ENCODE measurements around the gene SLN.

DNA sequence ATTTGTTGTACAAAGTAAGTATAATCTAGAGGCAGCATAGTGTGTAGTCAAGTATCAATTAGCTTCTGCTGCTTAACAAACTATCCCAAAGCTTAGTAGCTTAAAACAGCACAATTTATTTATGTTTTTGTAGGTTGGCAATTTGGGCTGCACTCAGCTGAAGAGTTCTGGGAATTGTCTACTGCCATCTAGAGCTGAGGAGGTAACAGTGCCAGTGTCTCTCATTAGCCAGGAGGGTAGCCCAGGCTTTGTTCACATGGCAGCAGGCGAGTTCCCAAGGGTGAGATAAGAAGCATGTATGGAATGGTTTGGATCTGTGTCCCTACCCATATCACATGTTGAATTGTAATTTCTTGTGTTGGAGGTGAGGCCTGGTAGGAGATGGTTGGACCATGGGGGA, 45.8 kb upstream of the SLN start:
- TF ChIP-seq, protein P1, sequence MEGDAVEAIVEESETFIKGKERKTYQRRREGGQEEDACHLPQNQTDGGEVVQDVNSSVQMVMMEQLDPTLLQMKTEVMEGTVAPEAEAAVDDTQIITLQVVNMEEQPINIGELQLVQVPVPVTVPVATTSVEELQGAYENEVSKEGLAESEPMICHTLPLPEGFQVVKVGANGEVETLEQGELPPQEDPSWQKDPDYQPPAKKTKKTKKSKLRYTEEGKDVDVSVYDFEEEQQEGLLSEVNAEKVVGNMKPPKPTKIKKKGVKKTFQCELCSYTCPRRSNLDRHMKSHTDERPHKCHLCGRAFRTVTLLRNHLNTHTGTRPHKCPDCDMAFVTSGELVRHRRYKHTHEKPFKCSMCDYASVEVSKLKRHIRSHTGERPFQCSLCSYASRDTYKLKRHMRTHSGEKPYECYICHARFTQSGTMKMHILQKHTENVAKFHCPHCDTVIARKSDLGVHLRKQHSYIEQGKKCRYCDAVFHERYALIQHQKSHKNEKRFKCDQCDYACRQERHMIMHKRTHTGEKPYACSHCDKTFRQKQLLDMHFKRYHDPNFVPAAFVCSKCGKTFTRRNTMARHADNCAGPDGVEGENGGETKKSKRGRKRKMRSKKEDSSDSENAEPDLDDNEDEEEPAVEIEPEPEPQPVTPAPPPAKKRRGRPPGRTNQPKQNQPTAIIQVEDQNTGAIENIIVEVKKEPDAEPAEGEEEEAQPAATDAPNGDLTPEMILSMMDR (IDR thresholded peaks at IDR 0.05 in 2 of 3, conservative IDR thresholded peaks at IDR 0.05 in 1 of 3; ENCODE audit: borderline replicate concordance in 1 of 3, insufficient read depth in 1 of 3, low read depth in 2 of 3, low read length in 2 of 3) = peak; percentile 5 to 52 (median 42); a peak in 4 of 6 replicates
- TF ChIP-seq EZH2 (IDR thresholded peaks at IDR 0.05) (no peak), ZNF274 (IDR thresholded peaks at IDR 0.05; ENCODE audit: low read depth, low read length) (no peak), POLR2AphosphoS5 (IDR thresholded peaks at IDR 0.05; ENCODE audit: low read depth, low read length) (no peak), TCF7L2 (IDR thresholded peaks at IDR 0.05; ENCODE audit: borderline replicate concordance, extremely low read depth, insufficient read depth, insufficient read length) (no peak), RAD21 (IDR thresholded peaks at IDR 0.05; ENCODE audit: low read depth) (0 out of 2 replicates have a peak, but pooled peaks have one; percentile 14), YY1 (IDR thresholded peaks at IDR 0.05; ENCODE audit: extremely low read depth, insufficient replicate concordance, low read depth, low read length) (no peak), POLR2A (IDR thresholded peaks at IDR 0.05; ENCODE audit: borderline replicate concordance, extremely low read depth, insufficient read depth, insufficient read length) (no peak), ELF1 (IDR thresholded peaks at IDR 0.05; ENCODE audit: borderline replicate concordance, low read depth) (no peak), SIN3A (IDR thresholded peaks at IDR 0.05; ENCODE audit: low read depth) (no peak)
- TF ChIP-seq, protein P2, sequence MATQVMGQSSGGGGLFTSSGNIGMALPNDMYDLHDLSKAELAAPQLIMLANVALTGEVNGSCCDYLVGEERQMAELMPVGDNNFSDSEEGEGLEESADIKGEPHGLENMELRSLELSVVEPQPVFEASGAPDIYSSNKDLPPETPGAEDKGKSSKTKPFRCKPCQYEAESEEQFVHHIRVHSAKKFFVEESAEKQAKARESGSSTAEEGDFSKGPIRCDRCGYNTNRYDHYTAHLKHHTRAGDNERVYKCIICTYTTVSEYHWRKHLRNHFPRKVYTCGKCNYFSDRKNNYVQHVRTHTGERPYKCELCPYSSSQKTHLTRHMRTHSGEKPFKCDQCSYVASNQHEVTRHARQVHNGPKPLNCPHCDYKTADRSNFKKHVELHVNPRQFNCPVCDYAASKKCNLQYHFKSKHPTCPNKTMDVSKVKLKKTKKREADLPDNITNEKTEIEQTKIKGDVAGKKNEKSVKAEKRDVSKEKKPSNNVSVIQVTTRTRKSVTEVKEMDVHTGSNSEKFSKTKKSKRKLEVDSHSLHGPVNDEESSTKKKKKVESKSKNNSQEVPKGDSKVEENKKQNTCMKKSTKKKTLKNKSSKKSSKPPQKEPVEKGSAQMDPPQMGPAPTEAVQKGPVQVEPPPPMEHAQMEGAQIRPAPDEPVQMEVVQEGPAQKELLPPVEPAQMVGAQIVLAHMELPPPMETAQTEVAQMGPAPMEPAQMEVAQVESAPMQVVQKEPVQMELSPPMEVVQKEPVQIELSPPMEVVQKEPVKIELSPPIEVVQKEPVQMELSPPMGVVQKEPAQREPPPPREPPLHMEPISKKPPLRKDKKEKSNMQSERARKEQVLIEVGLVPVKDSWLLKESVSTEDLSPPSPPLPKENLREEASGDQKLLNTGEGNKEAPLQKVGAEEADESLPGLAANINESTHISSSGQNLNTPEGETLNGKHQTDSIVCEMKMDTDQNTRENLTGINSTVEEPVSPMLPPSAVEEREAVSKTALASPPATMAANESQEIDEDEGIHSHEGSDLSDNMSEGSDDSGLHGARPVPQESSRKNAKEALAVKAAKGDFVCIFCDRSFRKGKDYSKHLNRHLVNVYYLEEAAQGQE (IDR thresholded peaks at IDR 0.05; ENCODE audit: low read depth) = no peak
- TF ChIP-seq, protein P3, sequence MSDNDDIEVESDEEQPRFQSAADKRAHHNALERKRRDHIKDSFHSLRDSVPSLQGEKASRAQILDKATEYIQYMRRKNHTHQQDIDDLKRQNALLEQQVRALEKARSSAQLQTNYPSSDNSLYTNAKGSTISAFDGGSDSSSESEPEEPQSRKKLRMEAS (IDR thresholded peaks at IDR 0.05) = no peak

All from HCT116 (cell line).